GM23248 (cell line): ENCODE results near the gene MARK1. TPM values are rescaled to one million over a fixed set of nuclear protein-coding genes. Genes with fewer than 3 reads are reported as not detected.

Experiments used
- DNase-seq: peaks from one replicate; pipeline ENCODE4 v3.0.0-alpha.2; 2015
- H2AFZ ChIP-seq: fragments of 200-600 bp; sonication (generic); 2 replicates; pipeline ENCODE4 v1.6.1; 2016; ENCODE audit warnings: antibody characterized with exemption
- H3F3A ChIP-seq: fragments of 200-600 bp; sonication (generic); 2 replicates; pipeline ENCODE4 v1.6.1; 2016; ENCODE audit warnings: mild to moderate bottlenecking, antibody characterized with exemption, mixed run types; ENCODE audit not compliant: insufficient read depth
- H3K27ac ChIP-seq: fragments of 200-600 bp; sonication (generic); 2 replicates; pipeline ENCODE4 v1.5.1; 2016; ENCODE audit warnings: mild to moderate bottlenecking
- H3K27me3 ChIP-seq: fragments of 200-600 bp; sonication (generic); replicated peaks from 2 replicates; pipeline ENCODE4 v1.6.1; 2016; ENCODE audit warnings: mild to moderate bottlenecking; ENCODE audit not compliant: insufficient read depth
- H3K36me3 ChIP-seq: fragments of 200-600 bp; sonication (generic); 2 replicates; pipeline ENCODE4 v1.6.1; 2016; ENCODE audit warnings: low read depth, mild to moderate bottlenecking
- H3K4me1 ChIP-seq: fragments of 200-600 bp; sonication (generic); 2 replicates; pipeline ENCODE4 v1.6.1; 2016; ENCODE audit warnings: mild to moderate bottlenecking; ENCODE audit not compliant: insufficient read depth
- H3K4me2 ChIP-seq: fragments of 200-600 bp; sonication (generic); one replicate; pipeline ENCODE4 v1.6.1; 2016; ENCODE audit warnings: mild to moderate bottlenecking; ENCODE audit not compliant: unreplicated experiment
- H3K4me3 ChIP-seq: fragments of 200-600 bp; sonication (generic); 2 replicates; pipeline ENCODE4 v1.5.1; 2016; ENCODE audit warnings: mild to moderate bottlenecking
- H3K79me2 ChIP-seq: fragments of 200-600 bp; sonication (generic); 2 replicates; pipeline ENCODE4 v1.6.1; 2016; ENCODE audit warnings: mild to moderate bottlenecking; ENCODE audit not compliant: insufficient read depth
- H3K9ac ChIP-seq: fragments of 200-600 bp; sonication (generic); 2 replicates; pipeline ENCODE4 v1.6.1; 2016; ENCODE audit warnings: mild to moderate bottlenecking
- H3K9me2 ChIP-seq: fragments of 200-600 bp; sonication (generic); 2 replicates; pipeline ENCODE4 v1.6.1; 2016; ENCODE audit warnings: mixed run types, mild to moderate bottlenecking, moderate library complexity; ENCODE audit not compliant: insufficient read depth
- H3K9me3 ChIP-seq: fragments of 200-600 bp; sonication (generic); one replicate; pipeline ENCODE4 v1.6.1; 2017; ENCODE audit warnings: low read depth
- H4K20me1 ChIP-seq: fragments of 200-600 bp; sonication (generic); 2 replicates; pipeline ENCODE4 v1.6.0; 2016; ENCODE audit not compliant: insufficient read depth
- EZH2 ChIP-seq: fragments of 200-600 bp; sonication (generic); IDR thresholded peaks from 2 replicates; pipeline ENCODE4 v1.6.1; 2018; ENCODE audit warnings: antibody characterized with exemption, mild to moderate bottlenecking; ENCODE audit not compliant: insufficient read depth, poor library complexity, severe bottlenecking
- EZH2phosphoT487 ChIP-seq: fragments of 200-600 bp; sonication (generic); IDR thresholded peaks from 2 replicates; pipeline ENCODE4 v1.6.1; 2018; ENCODE audit warnings: antibody characterized with exemption, moderate library complexity, mild to moderate bottlenecking, low read depth; ENCODE audit not compliant: insufficient read depth
- WGBS, 2 experiments: methylation state at CpG; one replicate each; pipeline ENCODE4 v1.1.6; 2015 to 2017; ENCODE audit warnings: low lambda C conversion rate in 2 of 2, low coverage in 1 of 2; ENCODE audit errors: missing lambda C conversion rate in 2 of 2; 5-methylcytosine and 5-hydroxymethylcytosine counted together
- in situ Hi-C: fragments of 300-500 bp; cut with MboI; formaldehyde crosslinking; loops from 2 replicates; pipeline ENCODE4 v1.15.0; 2020
- polyA plus RNA-seq: library from polyadenylated mRNA; unstranded; fragments of >200 nt; fragmentation: Nextera tagmentation; extraction: Ambion mirVana; gene quantifications from 2 replicates; pipeline ENCODE4 v1.2.1, GENCODE V29; 2016
- total RNA-seq: library from RNA; depleted of rRNA; stranded (reverse); fragments of >200 nt; shearing (Covaris generic); gene quantifications from 2 replicates; pipeline ENCODE4 v1.2.3, GENCODE V29; 2014

MARK1 gene
- total and polyA plus RNA-seq, 2 experiments from 2014 or later: 0.40 to 0.65 TPM

- no peak for TF ChIP-seq EZH2phosphoT487
- TF ChIP-seq EZH2: peak; percentile 1
- 30 to 37% methylated on average over 6 of the region's 6 CpGs for WGBS, 2 experiments
- Histone ChIP-seq H3K27me3 (peaks cover 50% of the 10 kb centered on the region), H3K36me3 (no peaks in the 10 kb centered on the region), H3K4me2 (no peak overlapping the region), H2AFZ (peak overlapping the region; percentile 87), H3K27ac (no peak overlapping the region), H4K20me1 (no peaks in the 10 kb centered on the region), H3K79me2 (no peaks in the 10 kb centered on the region), H3F3A (no peaks in the 10 kb centered on the region), H3K9me2 (no peaks in the 10 kb centered on the region), H3K4me3 (no peak overlapping the region; the same call in 1 of the 2 replicates), H3K4me1 (no peaks in the 10 kb centered on the region), H3K9ac (no peak overlapping the region), H3K9me3 (no peaks in the 10 kb centered on the region)
- DNase-seq: no peak
- in situ Hi-C loops: no loop called here
Observed at GRCh38 chr1:220529521-220530020, 1.6 kb downstream of the MARK1 start.

- no peak overlapping the region for H2AFZ ChIP-seq
- H3K4me3 ChIP-seq: no peak overlapping the region
- H3K4me2 ChIP-seq: no peak overlapping the region
- in situ Hi-C loops: no loop called here
- no peaks in the 10 kb centered on the region for H3K9me2 ChIP-seq
- no peaks in the 10 kb centered on the region for H3F3A ChIP-seq
- H3K27ac ChIP-seq: no peak overlapping the region
- peaks cover 21% of the 10 kb centered on the region for H3K27me3 ChIP-seq
- no peaks in the 10 kb centered on the region for H3K36me3 ChIP-seq
- WGBS, 2 experiments: 48 to 58% methylated on average over 2 of the region's 2 CpGs
- H3K9ac ChIP-seq: no peak overlapping the region
- DNase-seq: no peak
- TF ChIP-seq EZH2phosphoT487: no peak
- no peak for TF ChIP-seq EZH2
- no peaks in the 10 kb centered on the region for H3K4me1 ChIP-seq
- peaks cover 3% of the 10 kb centered on the region for H3K9me3 ChIP-seq
- H3K79me2 ChIP-seq: no peaks in the 10 kb centered on the region
- H4K20me1 ChIP-seq: no peaks in the 10 kb centered on the region
Observed at GRCh38 chr1:220533504-220534109, 5.7 kb downstream of the MARK1 start.

- WGBS, 2 experiments: 74 to 80% methylated on average over 3 of the region's 3 CpGs
- peak; percentile 5 for DNase-seq
- Histone ChIP-seq H3K27me3 (no peaks in the 10 kb centered on the region), H3K4me1 (no peaks in the 10 kb centered on the region), H3K79me2 (no peaks in the 10 kb centered on the region), H3K4me2 (no peak overlapping the region), H3K9me3 (no peaks in the 10 kb centered on the region), H3K36me3 (no peaks in the 10 kb centered on the region), H3K9ac (no peak overlapping the region), H2AFZ (no peak overlapping the region), H3K27ac (no peak overlapping the region), H3F3A (no peaks in the 10 kb centered on the region), H3K9me2 (no peaks in the 10 kb centered on the region), H4K20me1 (no peaks in the 10 kb centered on the region), H3K4me3 (no peak overlapping the region)
- in situ Hi-C loops: no loop called here
- no peak for TF ChIP-seq EZH2
- no peak for TF ChIP-seq EZH2phosphoT487
Observed at GRCh38 chr1:220544901-220545303, 17.0 kb downstream of the MARK1 start.

GRCh38 chr1:220550811-220551399 is 23.0 kb downstream of the MARK1 start:
- H3K4me3 ChIP-seq: no peak overlapping the region
- H3K9me2 ChIP-seq: no peaks in the 10 kb centered on the region
- DNase-seq: no peak
- no peaks in the 10 kb centered on the region for H3K36me3 ChIP-seq
- no peaks in the 10 kb centered on the region for H3K27me3 ChIP-seq
- no peak overlapping the region for H3K27ac ChIP-seq
- no peaks in the 10 kb centered on the region for H4K20me1 ChIP-seq
- no peak overlapping the region for H2AFZ ChIP-seq
- TF ChIP-seq EZH2 (no peak), EZH2phosphoT487 (no peak)
- WGBS, 2 experiments: 62 to 66% methylated on average over 6 of the region's 6 CpGs
- H3K4me1 ChIP-seq: no peaks in the 10 kb centered on the region
- H3K9me3 ChIP-seq: no peaks in the 10 kb centered on the region
- no peak overlapping the region for H3K4me2 ChIP-seq
- H3K79me2 ChIP-seq: no peaks in the 10 kb centered on the region
- H3F3A ChIP-seq: no peaks in the 10 kb centered on the region
- no peak overlapping the region for H3K9ac ChIP-seq
- in situ Hi-C loops: no loop called here
